A673 (cell line): ENCODE measurements around the gene TRIP13.

Experiments used
- CTCF ChIP-seq: fragments of 300-800, 200-600 bp; sonication (generic); conservative IDR thresholded peaks from 2 replicates; pipeline ENCODE4 v1.5.1; 2017; ENCODE audit warnings: low read depth, mild to moderate bottlenecking, antibody characterized with exemption, low read length, moderate library complexity, mixed read lengths
- EZH2 ChIP-seq: fragments of 200-600 bp; sonication (generic); IDR thresholded peaks from 2 replicates; pipeline ENCODE4 v1.6.1; 2017; ENCODE audit warnings: borderline replicate concordance, low read depth, mild to moderate bottlenecking, mixed read lengths, antibody characterized with exemption, low read length; ENCODE audit not compliant: poor library complexity, severe bottlenecking

- TF ChIP-seq CTCF = no peak
- TF ChIP-seq EZH2 = no peak
Measured at GRCh38 chr5:849651-850301, 42.9 kb upstream of the TRIP13 start.
